GM19324 (cell line): Measurements from ENCODE around the gene EXOG.
A peak's percentile ranks its signal among the peaks of the same experiment; 100 is the strongest.

Experiments used
- ATAC-seq: cut with Tn5 transposase; IDR thresholded peaks from one replicate; pipeline ENCODE4 v1.9.1; 2021; ENCODE audit warnings: mild to moderate bottlenecking, moderate library complexity; ENCODE audit not compliant: unreplicated experiment, low FRiP score

Gene EXOG

DNA sequence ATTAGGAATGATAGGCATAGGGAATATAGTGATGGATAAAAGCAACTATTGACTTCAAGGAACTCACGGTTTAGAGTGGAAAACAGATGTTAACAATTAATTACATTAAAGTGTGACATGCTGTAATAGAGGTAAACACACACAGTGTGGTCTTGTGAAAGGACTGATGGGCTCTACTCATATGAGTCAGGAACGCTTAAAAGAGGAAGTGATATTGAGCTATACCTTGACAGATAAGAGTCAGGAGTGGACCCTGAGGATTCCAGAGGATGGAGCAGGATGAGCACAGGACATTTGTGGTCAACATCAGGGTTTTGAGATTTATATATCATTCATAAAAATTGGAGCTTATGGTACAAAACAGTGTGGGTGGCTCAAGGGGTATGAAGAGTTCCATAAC, 11.0 kb downstream of the EXOG start:
- ATAC-seq: no peak

GRCh38 chr3:38509732-38510131, 13.6 kb downstream of the EXOG start:
- no peak for ATAC-seq

DNA sequence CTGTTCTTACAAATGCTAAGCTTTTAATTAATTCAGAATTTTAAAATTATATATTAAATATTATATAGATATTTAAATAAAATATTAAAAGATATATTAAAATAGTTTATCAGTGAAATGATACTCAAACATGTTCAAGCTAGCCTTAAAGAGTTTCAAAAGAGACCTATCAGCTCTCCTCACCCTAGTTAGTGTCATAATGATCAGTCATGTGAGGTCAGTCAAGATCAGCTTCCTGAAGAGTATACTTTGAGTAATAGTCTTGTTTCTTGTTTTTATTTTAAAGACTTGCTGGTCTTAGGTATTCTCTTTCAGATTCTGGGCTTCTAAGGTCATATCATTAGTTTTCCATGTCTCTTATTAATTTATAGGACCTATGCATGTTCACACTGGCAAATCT, 14.5 kb downstream of the EXOG start:
- ATAC-seq: no peak

- ATAC-seq: no peak
Measured at GRCh38 chr3:38511546-38511945, 15.4 kb downstream of the EXOG start.

DNA sequence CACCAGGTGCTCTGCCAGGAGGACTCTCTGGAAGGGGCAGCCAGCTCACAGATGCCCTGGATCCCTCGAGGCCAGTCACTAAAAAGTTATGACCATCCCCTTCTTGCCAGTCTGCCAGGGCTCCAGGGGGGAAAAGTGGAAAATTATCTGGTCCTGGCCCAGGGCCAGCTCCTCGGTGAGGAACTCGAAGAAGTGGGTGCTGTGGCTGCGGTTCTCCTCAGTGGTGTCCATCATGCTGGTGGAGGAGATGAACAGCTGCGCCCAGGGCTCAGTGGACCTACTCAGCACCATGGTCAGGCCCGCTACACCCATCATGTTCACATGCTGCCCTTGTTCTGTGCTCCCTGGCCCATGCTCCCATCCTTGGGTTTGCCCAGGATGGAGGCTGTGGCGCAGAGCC, 19.2 kb downstream of the EXOG start:
- no peak for ATAC-seq

GRCh38 chr3:38516669-38517068, 20.5 kb downstream of the EXOG start:
- ATAC-seq: no peak

DNA sequence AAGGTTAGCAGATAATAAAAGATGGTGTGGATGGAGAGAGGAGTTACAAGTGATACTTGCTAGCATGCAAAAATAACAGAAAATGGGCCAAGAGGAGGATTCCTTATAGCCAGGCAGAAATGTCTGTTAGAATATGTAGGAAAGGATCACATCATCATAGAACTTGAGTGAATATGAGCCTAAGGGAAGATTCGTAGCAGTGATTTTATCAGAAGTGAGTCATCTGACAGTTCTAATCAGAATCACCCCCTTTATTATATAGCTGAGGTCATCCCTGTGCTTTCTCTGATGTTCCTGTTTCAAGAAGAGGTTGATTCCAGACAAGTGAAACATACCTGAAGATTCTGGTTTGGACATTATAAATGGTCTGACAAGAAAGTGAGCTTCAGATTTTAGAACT, 22.9 kb downstream of the EXOG start:
- ATAC-seq: no peak

- no peak for ATAC-seq
Measured at GRCh38 chr3:38519651-38520050, 23.5 kb downstream of the EXOG start.

DNA sequence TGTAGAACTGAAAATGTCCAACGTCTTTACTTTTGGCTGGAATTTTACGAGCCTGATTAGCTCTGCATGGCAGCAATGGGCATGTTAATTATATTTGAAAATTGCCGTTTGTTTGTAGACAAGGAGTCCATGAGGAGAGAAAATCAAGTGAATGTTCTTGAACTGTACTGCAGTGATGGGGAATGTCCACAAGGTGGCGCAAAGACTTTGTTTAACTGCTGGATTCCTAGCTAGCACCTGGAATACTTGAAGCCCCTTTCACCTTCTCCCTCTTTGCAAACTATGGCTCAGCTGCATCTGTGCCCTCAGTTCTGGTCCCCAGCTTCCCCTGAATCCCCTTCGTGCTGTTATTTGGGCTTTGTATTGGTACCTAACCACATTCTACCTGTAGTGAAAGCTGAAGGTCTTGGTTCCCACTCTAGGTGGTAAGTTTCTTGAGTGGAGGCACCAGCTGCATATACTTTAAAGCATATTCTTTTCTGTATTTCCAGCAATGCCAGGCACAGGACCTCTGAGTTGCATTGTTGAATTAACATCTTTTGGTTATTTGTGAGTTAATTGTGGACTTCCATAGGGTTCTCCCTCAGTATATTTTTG, 25.3 kb downstream of the EXOG start:
- peak; percentile 57 for ATAC-seq

GRCh38 chr3:38522002-38522401, 25.9 kb downstream of the EXOG start:
- ATAC-seq: no peak

- ATAC-seq: no peak
Measured at GRCh38 chr3:38524141-38524739, 28.1 kb downstream of the EXOG start.

GRCh38 chr3:38526792-38527191, 30.7 kb downstream of the EXOG start:
- ATAC-seq: no peak

DNA sequence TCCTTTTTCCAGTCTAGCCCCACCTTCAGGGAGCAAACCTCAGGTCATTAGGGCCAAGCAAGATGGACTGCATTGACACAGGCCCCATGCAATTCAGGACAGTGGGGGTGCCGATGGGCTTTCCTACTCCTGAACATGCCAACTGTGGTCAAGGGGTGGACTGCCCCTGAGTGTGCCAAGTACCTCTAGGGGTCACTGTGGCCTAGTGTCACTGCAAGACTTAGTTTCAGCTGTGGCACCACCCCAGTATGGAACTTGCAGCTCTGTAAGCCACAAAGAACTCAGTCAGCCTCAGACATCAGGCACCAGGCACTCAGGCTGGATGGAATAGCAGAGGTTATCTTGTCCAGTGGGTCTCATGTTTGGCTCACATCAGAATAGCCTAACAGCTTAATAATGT, 32.3 kb downstream of the EXOG start:
- no peak for ATAC-seq

DNA sequence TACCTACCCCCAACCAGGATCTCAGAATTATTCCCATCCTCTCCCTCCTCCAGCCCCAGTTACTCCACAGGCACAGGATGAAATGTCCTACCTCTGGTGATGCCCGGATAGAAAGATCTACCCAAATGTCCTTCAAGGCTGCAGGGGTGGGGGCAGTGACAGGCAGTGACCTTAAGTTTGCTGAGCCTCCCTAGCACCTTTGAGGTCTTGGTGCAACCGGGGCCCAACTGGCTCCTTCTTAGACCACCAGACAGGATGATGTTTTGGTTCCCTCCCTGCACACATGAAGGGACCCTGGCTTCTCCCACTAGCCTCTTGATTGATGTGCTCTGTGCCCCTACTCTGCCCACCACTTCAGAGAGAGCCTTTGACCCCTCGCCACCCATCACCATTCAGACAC, 36.4 kb downstream of the EXOG start:
- no peak for ATAC-seq

- ATAC-seq: no peak
Measured at GRCh38 chr3:38533285-38533976, 37.3 kb downstream of the EXOG start.

DNA sequence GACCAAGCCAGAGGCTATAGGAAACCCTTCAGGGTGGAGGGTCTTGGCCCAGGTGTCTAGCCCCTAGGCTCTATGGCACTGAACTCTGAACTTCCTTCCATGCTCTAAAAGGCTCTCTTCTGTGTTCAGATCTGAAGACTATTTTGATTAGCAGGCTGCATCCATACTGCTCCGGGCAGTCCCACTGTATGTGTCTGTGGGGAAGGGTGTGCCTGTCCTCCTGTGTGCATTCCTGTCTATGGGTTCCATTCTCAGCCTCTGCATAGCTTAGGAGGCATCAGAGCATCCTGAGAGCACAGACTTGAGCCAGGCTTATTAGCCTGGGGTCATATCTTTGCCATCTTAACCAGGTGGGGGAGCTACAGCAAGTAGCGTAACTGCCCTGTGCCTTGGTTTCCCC, 38.0 kb downstream of the EXOG start:
- ATAC-seq: no peak

DNA sequence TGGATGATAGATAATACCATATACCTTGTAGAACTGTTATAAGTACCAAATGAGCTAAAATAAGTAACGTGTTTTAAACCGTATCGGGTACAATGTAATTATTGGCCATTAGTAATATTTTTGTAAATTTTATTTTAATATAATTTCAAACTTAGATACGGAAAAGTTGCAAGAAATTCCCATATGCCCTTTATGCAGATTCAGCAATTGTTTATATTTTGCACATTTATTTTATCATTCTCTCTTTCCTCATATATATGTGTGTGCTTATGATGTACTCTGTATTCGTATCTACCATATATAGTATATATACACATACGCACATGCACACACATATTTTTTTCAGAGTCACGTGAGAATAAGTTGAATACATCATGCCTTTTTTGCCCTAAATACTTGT, 38.5 kb downstream of the EXOG start:
- no peak for ATAC-seq

GRCh38 chr3:38536671-38537070, 40.5 kb downstream of the EXOG start:
- no peak for ATAC-seq

DNA sequence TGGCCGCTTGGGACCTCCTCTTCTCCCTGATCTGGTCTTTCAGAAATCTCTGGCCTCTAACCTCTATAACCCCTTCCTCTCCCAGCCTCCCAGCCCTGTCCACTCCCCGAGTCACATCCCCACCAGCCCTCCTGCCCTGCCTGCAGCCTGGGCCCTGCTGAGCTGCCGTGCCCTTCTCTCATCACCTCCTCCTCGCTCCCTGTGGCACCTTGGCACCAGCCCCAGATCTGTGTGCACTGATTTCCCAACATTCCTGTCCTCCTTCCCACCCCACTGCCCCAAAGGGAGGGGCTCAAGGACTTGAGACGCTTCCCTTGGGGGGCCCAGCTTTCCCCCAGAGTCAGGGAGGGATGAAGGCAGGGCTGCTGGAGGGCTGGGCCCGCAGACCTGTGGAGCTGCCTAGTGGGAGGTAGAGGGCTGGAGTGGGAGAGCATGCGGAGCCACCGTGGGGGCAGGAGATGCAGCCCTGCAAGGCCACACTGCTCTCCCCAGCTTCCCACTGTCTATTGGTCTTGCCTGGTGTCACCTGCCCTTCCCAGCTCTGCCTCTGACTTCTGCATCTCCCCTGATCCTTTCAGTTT, 42.7 kb downstream of the EXOG start:
- ATAC-seq: no peak

GRCh38 chr3:38541806-38542205, 45.7 kb downstream of the EXOG start:
- ATAC-seq: no peak

- ATAC-seq: no peak
Measured at GRCh38 chr3:38542401-38543298, 46.5 kb downstream of the EXOG start.
